PC-3 (cell line): ENCODE data around the gene SLC25A6.

Experiments
- EZH2 ChIP-seq: fragments of 300-600 bp; sonication (generic); IDR thresholded peaks from one replicate; pipeline ENCODE4 v1.6.1; 2017; ENCODE audit warnings: antibody characterized with exemption, mild to moderate bottlenecking, low read length; ENCODE audit not compliant: unreplicated experiment
- TF ChIP-seq, protein P1 (sequence below): fragments of 300-600 bp; sonication (generic); conservative IDR thresholded peaks from 2 replicates; pipeline ENCODE4 v1.5.1; 2017; ENCODE audit warnings: antibody characterized with exemption, low read depth, mild to moderate bottlenecking, low read length

DNA sequence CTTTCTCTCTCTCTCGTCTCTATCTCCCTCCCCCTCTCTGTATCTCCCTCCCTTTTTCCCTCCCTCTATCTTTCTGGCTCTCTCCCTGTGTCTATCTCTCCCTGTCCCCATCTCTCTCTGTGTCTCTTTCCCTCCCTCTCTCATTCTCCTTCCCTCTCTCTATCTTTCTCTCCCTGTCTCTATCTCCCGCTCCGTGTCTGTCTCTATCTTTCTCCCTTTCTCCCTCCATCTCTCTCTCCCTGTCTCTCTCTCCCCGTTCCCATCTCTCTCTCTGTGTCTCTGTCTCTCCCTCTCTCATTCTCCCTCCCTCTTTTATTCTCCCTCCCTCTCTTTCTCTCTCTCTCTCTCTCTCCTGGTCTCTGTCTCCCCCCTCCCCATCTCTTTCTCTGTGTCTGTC lies 32.4 kb downstream of the SLC25A6 start:
- TF ChIP-seq, protein P1, sequence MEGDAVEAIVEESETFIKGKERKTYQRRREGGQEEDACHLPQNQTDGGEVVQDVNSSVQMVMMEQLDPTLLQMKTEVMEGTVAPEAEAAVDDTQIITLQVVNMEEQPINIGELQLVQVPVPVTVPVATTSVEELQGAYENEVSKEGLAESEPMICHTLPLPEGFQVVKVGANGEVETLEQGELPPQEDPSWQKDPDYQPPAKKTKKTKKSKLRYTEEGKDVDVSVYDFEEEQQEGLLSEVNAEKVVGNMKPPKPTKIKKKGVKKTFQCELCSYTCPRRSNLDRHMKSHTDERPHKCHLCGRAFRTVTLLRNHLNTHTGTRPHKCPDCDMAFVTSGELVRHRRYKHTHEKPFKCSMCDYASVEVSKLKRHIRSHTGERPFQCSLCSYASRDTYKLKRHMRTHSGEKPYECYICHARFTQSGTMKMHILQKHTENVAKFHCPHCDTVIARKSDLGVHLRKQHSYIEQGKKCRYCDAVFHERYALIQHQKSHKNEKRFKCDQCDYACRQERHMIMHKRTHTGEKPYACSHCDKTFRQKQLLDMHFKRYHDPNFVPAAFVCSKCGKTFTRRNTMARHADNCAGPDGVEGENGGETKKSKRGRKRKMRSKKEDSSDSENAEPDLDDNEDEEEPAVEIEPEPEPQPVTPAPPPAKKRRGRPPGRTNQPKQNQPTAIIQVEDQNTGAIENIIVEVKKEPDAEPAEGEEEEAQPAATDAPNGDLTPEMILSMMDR: no peak
- TF ChIP-seq EZH2: no peak
